GM21737 (cell line): ENCODE results near the gene FOXP1.

Experiments
- ATAC-seq: cut with Tn5 transposase; IDR thresholded peaks from one replicate; pipeline ENCODE4 v1.9.1; 2021; ENCODE audit warnings: mild to moderate bottlenecking, moderate library complexity; ENCODE audit not compliant: unreplicated experiment

FOXP1 gene

GRCh38 chr3:71316066-71316777, 267.3 kb downstream of the FOXP1 start:
- no peak for ATAC-seq

GRCh38 chr3:71315431-71315830, 268.1 kb downstream of the FOXP1 start:
- no peak for ATAC-seq

GRCh38 chr3:71313844-71314243, 269.7 kb downstream of the FOXP1 start:
- ATAC-seq = no peak

- ATAC-seq = no peak
Observed at GRCh38 chr3:71312461-71312860, 271.1 kb downstream of the FOXP1 start.

- ATAC-seq = no peak
Observed at GRCh38 chr3:71311661-71312046, 271.9 kb downstream of the FOXP1 start.

GRCh38 chr3:71310980-71311660, 272.4 kb downstream of the FOXP1 start:
- ATAC-seq = no peak

GRCh38 chr3:71310359-71310979, 273.1 kb downstream of the FOXP1 start:
- no peak for ATAC-seq

- no peak for ATAC-seq
Observed at GRCh38 chr3:71309886-71310285, 273.6 kb downstream of the FOXP1 start.

GRCh38 chr3:71309342-71309741, 274.2 kb downstream of the FOXP1 start:
- no peak for ATAC-seq

- ATAC-seq = no peak
Observed at GRCh38 chr3:71308836-71309235, 274.7 kb downstream of the FOXP1 start.

GRCh38 chr3:71307991-71308697, 275.4 kb downstream of the FOXP1 start:
- ATAC-seq = no peak

- ATAC-seq = no peak
Observed at GRCh38 chr3:71305231-71306206, 278.0 kb downstream of the FOXP1 start.

GRCh38 chr3:71304684-71305083, 278.8 kb downstream of the FOXP1 start:
- no peak for ATAC-seq

- no peak for ATAC-seq
Observed at GRCh38 chr3:71304247-71304646, 279.3 kb downstream of the FOXP1 start.

- no peak for ATAC-seq
Observed at GRCh38 chr3:71303627-71304200, 279.8 kb downstream of the FOXP1 start.

GRCh38 chr3:71302604-71303003, 280.9 kb downstream of the FOXP1 start:
- no peak for ATAC-seq

- no peak for ATAC-seq
Observed at GRCh38 chr3:71300951-71301393, 282.6 kb downstream of the FOXP1 start.

- no peak for ATAC-seq
Observed at GRCh38 chr3:71299160-71299559, 284.4 kb downstream of the FOXP1 start.

GRCh38 chr3:71294919-71295318, 288.6 kb downstream of the FOXP1 start:
- ATAC-seq = no peak

- ATAC-seq = no peak
Observed at GRCh38 chr3:71290301-71290700, 293.2 kb downstream of the FOXP1 start.
